GM04503 (cell line): ENCODE results near the gene RBM17.
"Not testable (repeated sequence)": the region's sequence is repeated elsewhere in the genome, so short reads cannot be mapped to it uniquely, and the experiment has no call there.

Source experiments
- DNase-seq: peaks from one replicate; pipeline ENCODE4 v3.0.0-alpha.2; 2012; ENCODE audit warnings: low read depth

RBM17 gene

GRCh38 chr10:6161921-6162320 is 73.1 kb downstream of the RBM17 start:
- no peak for DNase-seq

DNA sequence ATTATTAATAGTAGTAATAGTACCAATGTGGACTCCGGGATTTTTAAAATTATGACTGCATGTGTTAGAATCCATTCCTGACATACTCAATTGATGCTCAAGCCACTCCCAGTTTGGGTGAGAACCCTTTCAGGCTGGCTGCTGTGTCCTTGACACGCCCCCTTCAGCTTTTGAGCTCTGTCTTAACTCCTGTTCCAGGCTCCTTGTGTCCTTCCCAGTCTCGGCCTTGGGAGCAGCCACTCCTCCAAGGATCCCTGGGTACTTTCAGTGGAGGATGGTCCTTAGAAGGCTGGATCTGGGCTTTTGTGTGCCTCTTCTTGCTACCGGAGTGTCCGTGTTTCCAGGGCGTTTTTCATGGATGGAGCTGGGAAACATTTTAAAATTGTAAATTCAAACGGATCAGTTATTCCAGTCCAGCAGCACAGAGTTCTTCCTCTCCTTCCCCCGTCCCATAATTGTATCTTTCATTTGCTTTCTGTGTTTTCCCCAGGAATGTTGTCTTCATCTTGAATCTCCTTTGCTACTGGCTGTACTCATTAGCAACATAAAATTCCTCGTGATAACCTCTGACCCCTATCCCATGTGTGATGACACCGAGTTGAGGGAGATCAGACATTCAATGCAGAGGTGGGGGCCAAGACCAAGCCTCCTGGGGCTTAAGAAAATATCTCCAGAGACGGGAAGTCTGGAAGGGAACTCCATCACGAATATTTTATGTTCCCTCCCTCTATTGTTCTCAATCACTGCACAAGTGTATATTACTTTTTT is 73.9 kb downstream of the RBM17 start:
- DNase-seq, result no peak

DNA sequence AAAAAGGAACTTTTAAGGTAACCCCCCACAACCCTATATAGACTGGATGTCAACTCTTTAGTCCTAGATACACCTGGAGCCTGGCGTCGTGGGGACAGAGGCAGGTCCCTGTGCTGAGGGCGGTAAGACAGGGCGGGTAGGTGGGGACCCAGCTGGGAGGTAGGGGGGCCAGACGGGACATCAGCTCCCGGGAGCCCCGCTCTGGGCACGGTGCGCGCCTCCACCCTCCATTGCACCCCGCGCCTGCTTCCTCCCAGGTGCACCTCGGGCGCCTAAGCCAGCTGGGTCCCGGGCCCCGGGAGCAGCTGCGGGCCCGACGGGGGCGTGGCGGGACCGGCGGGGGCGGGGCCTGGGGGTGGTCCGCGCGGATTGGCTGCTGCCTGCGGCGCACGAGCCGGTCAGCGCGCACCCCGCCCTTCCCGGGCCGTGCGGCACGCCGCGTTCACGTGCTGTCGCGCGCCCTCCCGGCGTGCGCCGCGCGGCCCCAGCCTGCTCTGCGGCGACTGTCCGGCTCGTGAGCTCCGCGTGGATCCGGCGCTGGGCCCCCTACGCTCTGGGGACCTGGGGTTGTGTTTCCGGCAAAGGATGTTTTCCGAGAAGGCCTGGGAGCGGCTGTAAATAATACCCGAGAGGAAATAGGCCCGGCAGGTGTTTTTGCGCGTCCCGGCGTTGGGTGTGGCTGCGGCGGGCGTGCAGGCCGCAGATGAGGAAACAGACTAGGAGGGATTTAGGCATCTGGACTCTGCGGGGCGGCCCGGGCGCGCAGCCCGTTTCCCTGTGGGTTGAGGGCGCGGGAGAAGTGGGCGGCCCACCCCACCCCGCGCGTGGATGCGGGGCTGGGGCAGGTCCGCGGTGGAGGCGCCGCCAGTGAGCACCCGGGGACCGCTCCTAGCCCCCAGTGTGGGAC is 74.8 kb downstream of the RBM17 start:
- DNase-seq, result peak; percentile 32

GRCh38 chr10:6164271-6165095 is 75.6 kb downstream of the RBM17 start:
- no peak for DNase-seq

DNA sequence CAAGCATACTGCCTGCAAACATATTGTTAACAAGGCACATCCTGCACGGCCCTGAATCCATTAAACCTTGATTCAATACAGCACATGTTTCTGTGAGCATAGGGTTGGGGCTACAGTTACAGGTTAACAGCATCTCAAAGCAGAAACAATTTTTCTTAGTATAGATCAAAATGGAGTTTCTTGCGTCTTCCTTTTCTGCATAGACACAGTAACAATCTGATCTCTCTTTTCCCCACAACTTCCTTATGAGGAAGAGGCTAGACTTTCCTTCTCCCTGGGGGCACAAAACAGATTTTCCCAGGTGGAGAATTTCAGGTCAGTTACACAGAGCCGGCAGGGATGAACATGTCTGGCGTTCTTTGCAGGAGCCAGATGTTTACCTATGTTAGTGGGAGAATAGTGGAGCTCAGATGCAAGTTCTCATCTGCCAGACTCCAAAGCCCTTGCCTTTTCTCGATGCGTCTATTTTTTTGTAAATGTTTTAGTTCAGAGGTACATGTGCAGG is 76.4 kb downstream of the RBM17 start:
- no peak for DNase-seq

DNA sequence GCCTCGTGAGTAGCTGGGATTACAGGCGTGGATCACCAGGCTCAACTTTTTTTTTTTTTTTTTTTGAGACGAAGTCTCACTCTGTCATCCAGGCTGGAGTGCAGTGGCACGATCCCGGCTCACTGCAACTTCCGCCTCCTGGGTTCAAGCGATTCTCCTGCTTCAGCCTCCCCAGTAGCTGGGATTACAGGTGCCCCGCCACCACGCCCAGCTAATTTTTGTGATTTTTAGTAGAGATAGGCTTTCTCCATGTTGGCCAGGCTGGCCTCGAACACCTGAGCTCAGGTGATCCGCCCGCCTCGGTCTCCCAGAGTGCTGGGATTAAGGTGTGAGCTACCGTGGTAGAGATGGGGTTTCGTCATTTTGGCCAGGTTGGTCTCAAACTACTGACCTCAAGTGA is 77.1 kb downstream of the RBM17 start:
- not testable (repeated sequence) for DNase-seq
